ENCODE measurements around the gene RRP12. TPM values are rescaled to one million over a fixed set of nuclear protein-coding genes. Genes with fewer than 3 reads are reported as not detected.
A peak's percentile ranks its signal among the peaks of the same experiment; 100 is the strongest.

RRP12 gene
- polyA plus RNA-seq, 1 donor from 2014 or later: 9.7 TPM

GRCh38 chr10:97426776-97427570, 25.8 kb upstream of the RRP12 start:
- Histone ChIP-seq H3K9ac (ENCODE audit: low read length) (peak overlapping the region; percentile 71), H3K36me3 (ENCODE audit: insufficient read depth, low read length) (no peaks in the 10 kb centered on the region), H3K4me3 (ENCODE audit: low read length) (peak overlapping the region; percentile 92), H3K79me2 (replicated peaks; ENCODE audit: insufficient read depth, low read length) (peaks cover 27% of the 10 kb centered on the region), H3K4me2 (ENCODE audit: low read length) (peak overlapping the region; percentile 95), H4K20me1 (ENCODE audit: insufficient read depth) (no peaks in the 10 kb centered on the region), H3K27me3 (ENCODE audit: insufficient read depth, low read depth, low read length) (no peaks in the 10 kb centered on the region), H3K9me2 (ENCODE audit: insufficient read depth, low read length) (no peaks in the 10 kb centered on the region), H3K27ac (ENCODE audit: low read length) (peak overlapping the region; percentile 70), H3K9me3 (ENCODE audit: low read length) (no peaks in the 10 kb centered on the region), H2AFZ (ENCODE audit: low read depth, low read length) (peak overlapping the region; percentile 19), H3F3A (ENCODE audit: insufficient read depth, low read length, poor library complexity, severe bottlenecking) (no peaks in the 10 kb centered on the region)
- TF ChIP-seq SMC3 (conservative IDR thresholded peaks at IDR 0.05; ENCODE audit: poor library complexity): no peak
- TF ChIP-seq TAF1 (IDR thresholded peaks at IDR 0.05; ENCODE audit: low read depth): no peak
- TF ChIP-seq REST (IDR thresholded peaks at IDR 0.05; ENCODE audit: borderline replicate concordance): no peak
- TF ChIP-seq EZH2 (IDR thresholded peaks at IDR 0.05; ENCODE audit: borderline replicate concordance, insufficient read depth, low read length, poor library complexity, severe bottlenecking): no peak
- no peak for TF ChIP-seq EP300 (conservative IDR thresholded peaks at IDR 0.05; ENCODE audit: poor library complexity, severe bottlenecking)
- TF ChIP-seq POLR2AphosphoS5 (IDR thresholded peaks at IDR 0.05): no peak
- no peak for TF ChIP-seq CTCF (IDR thresholded peaks at IDR 0.05; ENCODE audit: poor library complexity, severe bottlenecking)
- TF ChIP-seq MXI1 (conservative IDR thresholded peaks at IDR 0.05; ENCODE audit: poor library complexity, severe bottlenecking): no peak
- no peak for TF ChIP-seq RAD21 (conservative IDR thresholded peaks at IDR 0.05)

GRCh38 chr10:97425964-97426775, 25.0 kb upstream of the RRP12 start, which contains the start of gene PGAM1:
Gene PGAM1, plus strand, starts transcription at chr10:97426191. Its CDS starts 117 bp downstream, at chr10:97426308.
- Histone ChIP-seq H3K9me2 (ENCODE audit: insufficient read depth, low read length) (no peaks in the 10 kb centered on the region), H2AFZ (ENCODE audit: low read depth, low read length) (peak within 1 kb of the TSS; percentile 45), H3F3A (ENCODE audit: insufficient read depth, low read length, poor library complexity, severe bottlenecking) (no peaks in the 10 kb centered on the region), H3K9me3 (ENCODE audit: low read length) (no peaks in the 10 kb centered on the region), H3K4me3 (ENCODE audit: low read length) (peak within 1 kb of the TSS; percentile 92), H3K36me3 (ENCODE audit: insufficient read depth, low read length) (no peaks in the 10 kb centered on the region), H4K20me1 (ENCODE audit: insufficient read depth) (no peaks in the 10 kb centered on the region), H3K27ac (ENCODE audit: low read length) (peak within 1 kb of the TSS; percentile 70), H3K79me2 (replicated peaks; ENCODE audit: insufficient read depth, low read length) (peaks cover 27% of the 10 kb centered on the region), H3K4me2 (ENCODE audit: low read length) (peak within 1 kb of the TSS; percentile 95), H3K9ac (ENCODE audit: low read length) (peak within 1 kb of the TSS; percentile 71), H3K27me3 (ENCODE audit: insufficient read depth, low read depth, low read length) (no peaks in the 10 kb centered on the region)
- peak; percentile 26 for TF ChIP-seq REST (IDR thresholded peaks at IDR 0.05; ENCODE audit: borderline replicate concordance)
- TF ChIP-seq TAF1 (IDR thresholded peaks at IDR 0.05; ENCODE audit: low read depth): peak; percentile 43
- TF ChIP-seq RAD21 (conservative IDR thresholded peaks at IDR 0.05): no peak
- TF ChIP-seq MXI1 (conservative IDR thresholded peaks at IDR 0.05; ENCODE audit: poor library complexity, severe bottlenecking): peak; percentile 91
- no peak for TF ChIP-seq SMC3 (conservative IDR thresholded peaks at IDR 0.05; ENCODE audit: poor library complexity)
- TF ChIP-seq CTCF (IDR thresholded peaks at IDR 0.05; ENCODE audit: poor library complexity, severe bottlenecking): peak; percentile 93
- TF ChIP-seq EZH2 (IDR thresholded peaks at IDR 0.05; ENCODE audit: borderline replicate concordance, insufficient read depth, low read length, poor library complexity, severe bottlenecking): no peak
- TF ChIP-seq POLR2AphosphoS5 (IDR thresholded peaks at IDR 0.05): peak; percentile 53
- peak; percentile 24 for TF ChIP-seq EP300 (conservative IDR thresholded peaks at IDR 0.05; ENCODE audit: poor library complexity, severe bottlenecking)

Measured in neural cell (in vitro differentiated cells).